GM18868 (cell line): ENCODE data around the gene COX11.

Experiments
- ATAC-seq: cut with Tn5 transposase; IDR thresholded peaks from one replicate; pipeline ENCODE4 v1.9.1; 2021; ENCODE audit warnings: mild to moderate bottlenecking, moderate library complexity; ENCODE audit not compliant: unreplicated experiment

COX11 gene

GRCh38 chr17:54968262-54968987, at the start of gene COX11, which contains the start of gene STXBP4:
COX11 (minus strand) TSS chr17:54968654; CDS start chr17:54968646, 8 bp downstream.
STXBP4 (plus strand) TSS chr17:54968765; CDS start chr17:54986220, 17,455 bp downstream.
- ATAC-seq: peak; percentile 93

GRCh38 chr17:55005520-55005919, 37.1 kb upstream of the COX11 start:
- ATAC-seq: peak; percentile 61

- no peak for ATAC-seq
Observed at GRCh38 chr17:55004484-55004883, 36.0 kb upstream of the COX11 start.

GRCh38 chr17:55002458-55002857, 34.0 kb upstream of the COX11 start:
- ATAC-seq: no peak

- ATAC-seq: no peak
Observed at GRCh38 chr17:54996441-54996840, 28.0 kb upstream of the COX11 start.

GRCh38 chr17:54992797-54993639, 24.6 kb upstream of the COX11 start:
- no peak for ATAC-seq

- ATAC-seq: no peak
Observed at GRCh38 chr17:54991567-54991966, 23.1 kb upstream of the COX11 start.

GRCh38 chr17:54990118-54990517, 21.7 kb upstream of the COX11 start:
- no peak for ATAC-seq

GRCh38 chr17:54985476-54985875, 17.0 kb upstream of the COX11 start:
- ATAC-seq: no peak

GRCh38 chr17:54983260-54983659, 14.8 kb upstream of the COX11 start:
- peak; percentile 72 for ATAC-seq

GRCh38 chr17:54982399-54982798, 13.9 kb upstream of the COX11 start:
- ATAC-seq: no peak

- no peak for ATAC-seq
Observed at GRCh38 chr17:54980375-54980774, 11.9 kb upstream of the COX11 start.

GRCh38 chr17:54979657-54980056, 11.2 kb upstream of the COX11 start:
- ATAC-seq: no peak

GRCh38 chr17:54977744-54978143, 9.3 kb upstream of the COX11 start:
- ATAC-seq: no peak

GRCh38 chr17:54976316-54976715, 7.9 kb upstream of the COX11 start:
- ATAC-seq: no peak

- no peak for ATAC-seq
Observed at GRCh38 chr17:54974759-54975158, 6.3 kb upstream of the COX11 start.

GRCh38 chr17:54972406-54973138, 4.1 kb upstream of the COX11 start:
- no peak for ATAC-seq

- no peak for ATAC-seq
Observed at GRCh38 chr17:54971901-54972300, 3.4 kb upstream of the COX11 start.

- no peak for ATAC-seq
Observed at GRCh38 chr17:54971147-54971546, 2.7 kb upstream of the COX11 start.

GRCh38 chr17:54969658-54970572, 1.5 kb upstream of the COX11 start:
- ATAC-seq: no peak
